Esophagus muscularis mucosa (tissue), 3 donors: ENCODE measurements around the gene POC5.

ENCODE experiments used
- POLR2A ChIP-seq: fragments of 450-650 bp; IDR thresholded peaks from one replicate; pipeline ENCODE4 v1.6.1; 2017; ENCODE audit warnings: antibody characterized with exemption, moderate library complexity, mild to moderate bottlenecking, low read depth
- TF ChIP-seq, protein P1 (sequence below), 3 experiments: fragments of 200-600 bp in 2 of 3; fragments of 450-650 bp in 1 of 3; sonication (generic) in 2 of 3; IDR thresholded peaks; one replicate each; pipeline ENCODE4 v1.5.1; 2017 to 2019; ENCODE audit warnings: antibody characterized with exemption in 3 of 3, mild to moderate bottlenecking in 2 of 3, moderate library complexity in 1 of 3

DNA sequence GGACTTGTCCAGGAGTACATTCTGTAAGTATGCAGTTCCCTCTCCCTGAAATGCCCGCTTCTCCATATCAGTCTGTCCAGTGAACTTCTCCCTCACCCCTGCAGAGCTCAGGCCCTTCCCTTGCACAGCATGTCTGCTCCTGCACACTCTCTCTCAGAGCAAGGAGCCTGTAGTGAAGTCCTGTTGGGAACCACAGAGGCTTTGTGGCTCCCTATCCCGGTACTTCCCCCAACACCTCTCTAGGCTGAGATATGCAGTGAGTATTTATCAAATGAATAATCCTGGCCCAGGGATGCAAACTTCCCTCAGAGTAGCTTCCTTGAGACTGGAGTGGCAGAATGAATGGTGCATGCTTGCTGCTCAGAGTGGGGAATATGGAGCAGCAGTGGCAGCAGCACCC lies 48.8 kb downstream of the POC5 start:
- TF ChIP-seq POLR2A: no peak
- TF ChIP-seq, protein P1, sequence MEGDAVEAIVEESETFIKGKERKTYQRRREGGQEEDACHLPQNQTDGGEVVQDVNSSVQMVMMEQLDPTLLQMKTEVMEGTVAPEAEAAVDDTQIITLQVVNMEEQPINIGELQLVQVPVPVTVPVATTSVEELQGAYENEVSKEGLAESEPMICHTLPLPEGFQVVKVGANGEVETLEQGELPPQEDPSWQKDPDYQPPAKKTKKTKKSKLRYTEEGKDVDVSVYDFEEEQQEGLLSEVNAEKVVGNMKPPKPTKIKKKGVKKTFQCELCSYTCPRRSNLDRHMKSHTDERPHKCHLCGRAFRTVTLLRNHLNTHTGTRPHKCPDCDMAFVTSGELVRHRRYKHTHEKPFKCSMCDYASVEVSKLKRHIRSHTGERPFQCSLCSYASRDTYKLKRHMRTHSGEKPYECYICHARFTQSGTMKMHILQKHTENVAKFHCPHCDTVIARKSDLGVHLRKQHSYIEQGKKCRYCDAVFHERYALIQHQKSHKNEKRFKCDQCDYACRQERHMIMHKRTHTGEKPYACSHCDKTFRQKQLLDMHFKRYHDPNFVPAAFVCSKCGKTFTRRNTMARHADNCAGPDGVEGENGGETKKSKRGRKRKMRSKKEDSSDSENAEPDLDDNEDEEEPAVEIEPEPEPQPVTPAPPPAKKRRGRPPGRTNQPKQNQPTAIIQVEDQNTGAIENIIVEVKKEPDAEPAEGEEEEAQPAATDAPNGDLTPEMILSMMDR (IDR thresholded peaks at IDR 0.05): no peak
